ENCODE data around the gene VAMP4. TPM values are rescaled to one million over a fixed set of nuclear protein-coding genes. Genes with fewer than 3 reads are reported as not detected.

The VAMP4 gene
- total and polyA plus RNA-seq, 10 of the 15 experiments (the other 5 are each of a cell fraction or from before 2014, with no cell fraction given), result 0.90 to 7.9 (median 4.3) TPM

DNA sequence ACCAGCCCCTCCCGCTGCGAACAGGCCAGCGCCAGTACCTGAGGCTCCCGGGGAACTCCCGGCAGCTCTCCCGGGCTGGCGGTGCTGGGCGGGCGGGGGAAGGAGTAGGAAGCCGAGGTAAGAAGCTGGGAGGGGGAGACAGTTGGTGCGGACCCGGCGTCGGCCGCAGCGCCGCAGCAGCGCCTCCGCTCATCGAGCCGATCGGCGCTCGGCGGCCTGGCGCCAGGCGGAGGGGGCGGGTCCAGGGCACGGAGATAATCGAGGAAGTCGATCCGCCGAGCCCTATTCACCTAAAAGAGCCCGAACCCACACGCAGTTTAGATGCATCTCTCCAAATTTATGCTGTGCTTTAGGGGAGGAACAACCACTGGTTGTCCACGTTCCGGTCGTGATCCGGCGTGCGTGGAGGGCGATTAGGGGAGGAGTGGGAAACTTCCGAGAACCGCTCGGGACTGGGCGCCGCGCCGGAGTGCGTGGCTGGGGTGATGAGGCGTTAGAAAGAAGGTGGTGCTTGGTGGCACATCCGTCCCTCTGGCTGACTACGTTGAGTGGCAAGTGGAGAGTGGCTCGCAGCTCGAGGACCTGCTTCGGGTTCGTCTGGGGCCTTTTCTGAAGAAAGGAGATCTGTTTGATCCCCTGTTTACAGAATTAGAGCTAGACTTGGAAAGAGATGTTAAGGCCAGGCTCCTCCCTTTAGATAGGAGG is at the start of gene VAMP4 (continued):
- TF ChIP-seq EGR1 (IDR thresholded peaks at IDR 0.05; ENCODE audit: borderline replicate concordance in 1 of 2, low read depth in 2 of 2, low read length in 2 of 2), result peak in 1 of 2 experiments; percentile 89; a peak in 2 of 3 replicates
- no peak for TF ChIP-seq NFIC (IDR thresholded peaks at IDR 0.05; ENCODE audit: low read depth, low read length)
- TF ChIP-seq PKNOX1 (IDR thresholded peaks at IDR 0.05), result peak; percentile 92
- TF ChIP-seq BHLHE40 (IDR thresholded peaks at IDR 0.05; ENCODE audit: borderline replicate concordance in 1 of 2, low read depth in 2 of 2, low read length in 1 of 2), result peak; percentile 68 to 69; a peak in 3 of 4 replicates
- TF ChIP-seq, protein P1, sequence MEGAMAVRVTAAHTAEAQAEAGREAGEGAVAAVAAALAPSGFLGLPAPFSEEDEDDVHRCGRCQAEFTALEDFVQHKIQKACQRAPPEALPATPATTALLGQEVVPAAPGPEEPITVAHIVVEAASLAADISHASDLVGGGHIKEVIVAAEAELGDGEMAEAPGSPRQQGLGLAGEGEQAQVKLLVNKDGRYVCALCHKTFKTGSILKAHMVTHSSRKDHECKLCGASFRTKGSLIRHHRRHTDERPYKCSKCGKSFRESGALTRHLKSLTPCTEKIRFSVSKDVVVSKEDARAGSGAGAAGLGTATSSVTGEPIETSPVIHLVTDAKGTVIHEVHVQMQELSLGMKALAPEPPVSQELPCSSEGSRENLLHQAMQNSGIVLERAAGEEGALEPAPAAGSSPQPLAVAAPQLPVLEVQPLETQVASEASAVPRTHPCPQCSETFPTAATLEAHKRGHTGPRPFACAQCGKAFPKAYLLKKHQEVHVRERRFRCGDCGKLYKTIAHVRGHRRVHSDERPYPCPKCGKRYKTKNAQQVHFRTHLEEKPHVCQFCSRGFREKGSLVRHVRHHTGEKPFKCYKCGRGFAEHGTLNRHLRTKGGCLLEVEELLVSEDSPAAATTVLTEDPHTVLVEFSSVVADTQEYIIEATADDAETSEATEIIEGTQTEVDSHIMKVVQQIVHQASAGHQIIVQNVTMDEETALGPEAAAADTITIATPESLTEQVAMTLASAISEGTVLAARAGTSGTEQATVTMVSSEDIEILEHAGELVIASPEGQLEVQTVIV (IDR thresholded peaks at IDR 0.05; ENCODE audit: borderline replicate concordance, partially characterized antibody), result peak; percentile 48
- peak; percentile 77; the same call in 1 of the 2 replicates for TF ChIP-seq SMAD5 (IDR thresholded peaks at IDR 0.05; ENCODE audit: low read depth)
- no peak for TF ChIP-seq TCF12 (IDR thresholded peaks at IDR 0.05; ENCODE audit: low read depth, low read length)
- TF ChIP-seq TARDBP (IDR thresholded peaks at IDR 0.05; ENCODE audit: borderline replicate concordance), result peak; percentile 64; the same call in 1 of the 2 replicates
- TF ChIP-seq KDM1A (IDR thresholded peaks at IDR 0.05; ENCODE audit: borderline replicate concordance), result no peak
- TF ChIP-seq IRF5 (IDR thresholded peaks at IDR 0.05; ENCODE audit: borderline replicate concordance), result no peak
- TF ChIP-seq, protein P2, sequence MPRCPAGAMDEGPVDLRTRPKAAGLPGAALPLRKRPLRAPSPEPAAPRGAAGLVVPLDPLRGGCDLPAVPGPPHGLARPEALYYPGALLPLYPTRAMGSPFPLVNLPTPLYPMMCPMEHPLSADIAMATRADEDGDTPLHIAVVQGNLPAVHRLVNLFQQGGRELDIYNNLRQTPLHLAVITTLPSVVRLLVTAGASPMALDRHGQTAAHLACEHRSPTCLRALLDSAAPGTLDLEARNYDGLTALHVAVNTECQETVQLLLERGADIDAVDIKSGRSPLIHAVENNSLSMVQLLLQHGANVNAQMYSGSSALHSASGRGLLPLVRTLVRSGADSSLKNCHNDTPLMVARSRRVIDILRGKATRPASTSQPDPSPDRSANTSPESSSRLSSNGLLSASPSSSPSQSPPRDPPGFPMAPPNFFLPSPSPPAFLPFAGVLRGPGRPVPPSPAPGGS (IDR thresholded peaks at IDR 0.05; ENCODE audit: borderline replicate concordance, insufficient read depth, low read depth, low read length, poor library complexity, severe bottlenecking), result no peak
- no peak for TF ChIP-seq STAT3 (IDR thresholded peaks at IDR 0.05; ENCODE audit: low read depth, low read length)
- TF ChIP-seq BCLAF1 (IDR thresholded peaks at IDR 0.05), result no peak
- peak; percentile 53 for TF ChIP-seq FOXK2 (IDR thresholded peaks at IDR 0.05)
- TF ChIP-seq ZBTB33 (IDR thresholded peaks at IDR 0.05), result no peak
- TF ChIP-seq NFYB (IDR thresholded peaks at IDR 0.05; ENCODE audit: insufficient read depth, low read depth, low read length), result no peak
- TF ChIP-seq SPI1 (IDR thresholded peaks at IDR 0.05; ENCODE audit: borderline replicate concordance, insufficient read depth, low read depth, low read length), result no peak
